Daoy (cell line): Measurements from ENCODE around the gene ZNF473. TPM values are rescaled to one million over a fixed set of nuclear protein-coding genes. Genes with fewer than 3 reads are reported as not detected.

Experiments
- DNase-seq: peaks from one replicate; pipeline ENCODE4 v3.0.0-alpha.2; 2015; ENCODE audit warnings: low read depth
- total RNA-seq: library from RNA; depleted of rRNA; stranded (reverse); fragments of >200 nt; shearing (Covaris generic); gene quantifications from 2 replicates; pipeline ENCODE4 v1.2.3, GENCODE V29; 2014; rRNA removed

ZNF473 gene
- total RNA-seq = 20.0 and 22.2 TPM in 2 replicates

DNA sequence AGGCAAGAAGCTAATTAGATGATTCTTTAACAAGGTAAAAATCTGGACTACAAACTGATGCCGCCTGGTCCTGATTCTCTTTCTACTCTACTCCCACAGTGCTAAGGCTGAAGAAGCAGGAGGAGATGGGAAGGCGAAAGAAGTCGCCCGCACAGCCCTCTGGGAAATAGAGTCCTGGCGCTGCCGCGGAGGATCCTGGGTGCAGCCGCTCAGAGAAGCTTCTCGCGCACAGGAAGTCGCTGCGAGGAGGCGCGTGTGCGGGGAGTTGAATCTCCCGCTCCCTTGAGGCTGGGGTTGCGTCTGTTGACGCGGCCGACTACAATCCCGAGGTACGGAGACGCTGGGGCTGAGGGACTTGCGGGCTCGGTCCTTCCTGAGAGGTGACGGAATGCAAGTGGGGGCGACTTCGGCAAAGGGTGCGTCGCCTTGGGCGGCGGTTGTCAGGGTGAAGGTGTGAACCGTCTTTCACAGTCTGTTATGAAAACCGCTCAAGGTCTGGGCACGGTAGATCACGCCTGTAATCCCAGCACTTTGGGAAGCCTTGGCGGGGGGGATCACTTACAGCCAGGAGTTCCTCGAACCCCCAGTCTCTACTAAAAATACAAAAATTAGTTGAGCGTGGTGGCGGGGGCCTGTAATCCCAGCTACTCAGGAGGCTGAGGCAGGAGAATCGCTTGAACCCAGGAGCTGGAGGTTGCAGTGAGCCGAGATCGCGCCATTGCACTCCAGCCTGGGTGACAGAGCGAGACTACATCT lies at the start of gene ZNF473:
Gene ZNF473 (plus strand): TSS at position 212 of the 756 bp plus-strand sequence. CDS start 5,078 bp downstream, outside the sequence.
- DNase-seq = peak; percentile 96

DNA sequence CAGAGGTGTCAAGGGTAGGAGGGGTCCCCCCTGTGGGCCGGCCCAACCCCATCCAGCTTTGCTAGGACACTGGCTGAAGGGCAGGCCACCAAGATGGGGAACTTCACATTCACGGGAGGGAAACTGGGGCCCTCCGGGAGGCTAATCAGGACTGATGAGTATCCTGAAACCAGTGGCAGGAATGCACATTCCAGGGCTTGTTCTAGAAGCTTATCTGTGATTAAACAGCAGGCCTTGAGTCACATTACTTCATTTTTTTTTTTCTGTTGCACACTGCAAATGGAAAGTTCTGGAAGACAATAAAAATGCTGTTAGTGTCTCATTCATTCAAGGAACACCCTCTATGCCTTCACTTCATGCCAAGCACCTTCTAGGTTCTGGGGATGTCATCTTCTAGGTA lies 49.3 kb upstream of the ZNF473 start:
- DNase-seq = no peak

DNA sequence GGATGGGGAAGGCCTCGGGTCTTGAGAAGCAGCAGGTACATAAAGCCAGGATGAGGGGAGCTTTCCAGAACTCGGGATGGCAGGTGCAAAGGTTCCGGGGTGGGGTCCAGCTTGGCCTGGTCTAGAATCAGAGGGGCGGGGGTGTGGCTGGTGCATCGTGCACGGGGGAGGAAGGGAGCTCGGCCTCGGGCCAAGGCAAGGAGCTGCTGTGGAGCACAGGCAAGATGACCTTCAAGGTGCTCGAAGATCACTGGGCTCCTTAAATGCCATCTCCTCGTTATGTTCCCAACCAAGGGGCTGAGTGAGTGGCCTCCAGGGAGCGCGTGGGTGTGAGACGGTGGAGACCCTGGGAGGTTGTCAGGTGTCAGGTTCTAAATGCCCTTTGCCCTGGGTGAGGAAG lies 48.7 kb upstream of the ZNF473 start:
- DNase-seq = no peak

DNA sequence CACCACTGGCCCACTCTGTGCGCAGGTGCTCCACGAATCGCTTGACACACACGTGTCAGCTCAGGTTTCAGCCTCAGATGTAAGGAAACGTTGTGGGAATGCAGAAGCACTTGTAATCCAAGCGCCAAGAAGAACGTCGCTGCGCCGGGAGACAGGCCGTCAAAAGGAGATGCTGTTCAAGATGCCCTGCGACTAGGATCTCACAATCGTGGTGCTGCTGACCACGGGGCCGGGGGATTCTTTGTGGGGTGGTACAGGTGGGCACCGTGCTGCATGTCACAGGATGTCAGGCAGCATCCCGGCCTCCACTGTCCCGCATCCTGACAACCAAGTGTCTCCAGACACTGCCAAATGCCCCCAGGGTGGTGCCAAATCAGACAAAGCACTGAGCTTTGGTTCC lies 47.9 kb upstream of the ZNF473 start:
- no peak for DNase-seq

DNA sequence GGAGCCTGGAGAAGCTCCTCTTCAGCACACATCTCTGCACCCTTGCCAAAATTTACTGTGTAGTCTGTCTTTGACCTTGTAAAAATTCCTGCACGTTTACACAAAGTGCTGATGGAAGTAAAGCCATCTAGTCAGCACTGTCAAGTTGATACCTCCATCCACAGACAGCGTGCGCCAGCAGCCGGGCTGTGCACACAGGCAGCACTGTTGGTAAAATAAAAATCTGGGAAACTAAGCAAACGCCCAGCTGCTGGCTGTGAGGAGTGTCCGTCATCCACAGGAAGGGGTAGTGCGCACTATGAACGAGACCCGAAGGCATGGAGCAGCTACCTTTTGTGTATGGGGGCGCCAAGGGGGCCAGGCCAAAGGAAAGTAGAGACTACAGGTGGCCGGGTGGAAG lies 47.5 kb upstream of the ZNF473 start:
- DNase-seq = no peak

DNA sequence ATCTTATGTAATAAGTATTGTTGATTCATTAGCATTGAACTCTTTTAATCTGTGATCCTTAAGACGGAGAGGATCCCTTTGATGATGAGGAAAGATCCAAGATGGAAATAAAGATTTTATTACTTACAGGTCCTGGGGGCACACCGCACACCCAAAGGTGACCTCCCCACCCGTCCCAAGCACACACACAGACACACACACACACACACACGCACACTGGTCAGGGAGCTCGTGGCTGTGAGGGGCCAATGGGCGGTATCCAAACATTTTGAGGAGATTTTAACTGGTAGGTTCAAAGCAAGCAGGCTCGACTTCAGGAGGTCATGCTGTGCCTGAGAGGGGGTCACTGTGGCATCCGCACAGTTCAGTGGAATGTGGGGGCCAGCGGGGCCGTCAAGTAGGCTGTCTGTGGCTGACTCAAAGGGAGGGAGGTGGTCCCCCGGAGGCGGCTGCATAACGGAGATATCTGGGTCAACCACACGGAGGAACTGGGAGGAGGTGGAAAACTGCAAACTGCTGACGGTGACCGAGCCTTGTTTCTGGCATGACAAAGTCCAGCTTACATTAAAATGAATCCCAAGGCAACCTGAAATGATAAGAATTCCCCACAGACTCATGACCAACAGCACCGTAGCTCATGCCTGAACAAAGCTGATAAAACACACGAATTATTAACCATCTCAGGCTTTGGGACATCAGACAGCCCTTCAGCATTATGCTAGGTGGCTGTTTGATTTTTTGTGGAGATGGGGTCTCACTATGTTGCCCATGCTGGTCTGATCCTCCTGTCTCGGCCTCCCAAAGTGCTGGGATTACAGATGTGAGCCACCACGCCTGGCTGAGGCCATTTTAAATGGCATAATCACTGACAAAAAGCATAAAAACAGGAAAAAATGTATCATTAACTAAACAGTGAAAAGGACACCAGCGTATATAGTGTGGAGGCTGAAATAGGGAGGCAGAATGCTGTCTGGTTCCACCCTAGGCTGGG lies 43.9 kb upstream of the ZNF473 start:
- DNase-seq = no peak

DNA sequence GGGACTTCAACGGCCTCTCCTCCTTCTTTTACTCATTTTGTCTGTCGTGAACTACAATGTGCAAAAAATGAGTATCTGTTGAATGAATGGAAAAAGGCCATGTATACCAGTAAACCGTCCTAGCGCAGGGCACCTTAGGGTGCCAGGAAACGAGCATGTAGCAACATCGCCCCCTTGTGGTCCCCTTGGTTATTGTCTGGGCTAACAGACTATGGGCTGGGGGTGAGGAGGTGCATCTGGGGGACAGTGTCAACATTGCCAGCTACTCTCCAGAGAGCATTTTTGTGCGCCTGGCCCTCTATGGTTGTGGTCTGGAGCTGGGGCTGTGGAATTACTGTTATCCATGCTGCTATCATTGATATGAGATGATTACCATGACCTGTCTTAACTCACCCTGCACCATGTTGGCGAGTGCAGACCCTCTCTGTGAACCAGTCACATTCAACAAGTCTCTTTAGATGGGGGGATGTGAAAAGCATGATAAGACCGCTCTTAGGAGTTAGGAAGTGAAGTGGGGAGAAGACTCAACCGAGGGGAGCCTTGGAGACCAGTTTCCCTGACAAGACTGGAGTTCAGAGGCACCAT lies 42.1 kb upstream of the ZNF473 start:
- peak; percentile 63 for DNase-seq

DNA sequence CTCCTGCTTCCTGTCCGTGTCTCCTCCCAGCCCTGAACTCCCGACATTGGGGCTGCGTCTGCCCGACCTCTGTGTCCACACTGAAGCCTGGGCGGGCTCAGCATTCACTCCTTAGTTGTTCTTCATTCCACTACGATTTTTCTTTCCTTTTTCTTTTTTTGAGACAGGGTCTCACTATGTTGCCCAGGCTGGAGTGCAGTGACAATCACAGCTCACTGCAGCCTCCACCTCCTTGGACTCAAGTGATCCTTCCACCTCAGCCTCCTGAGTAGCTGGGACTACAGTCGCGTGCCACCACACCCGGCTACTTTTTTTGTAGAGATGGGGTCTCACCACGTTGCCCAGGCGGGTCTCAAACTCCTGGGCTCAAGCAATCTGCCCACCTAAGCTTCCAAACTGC lies 41.3 kb upstream of the ZNF473 start:
- no peak for DNase-seq

DNA sequence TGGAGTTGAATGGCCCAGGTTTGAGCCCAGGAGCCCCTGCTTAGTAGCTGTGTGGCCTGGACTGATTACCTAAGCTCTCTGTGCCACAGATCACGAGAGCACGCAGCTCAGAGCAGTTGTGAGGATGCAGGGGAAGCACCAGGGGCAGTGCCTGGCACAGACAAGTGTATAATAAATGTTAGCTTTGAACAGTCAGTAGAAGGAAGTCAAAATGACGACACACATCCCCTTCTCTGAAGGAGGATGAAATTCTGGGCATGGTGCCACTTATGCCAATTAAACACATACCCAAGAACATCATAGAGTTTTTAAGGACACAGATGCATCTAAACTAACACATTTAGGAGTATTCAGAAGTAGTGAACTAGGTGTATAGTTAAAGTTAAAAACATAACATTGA lies 39.9 kb upstream of the ZNF473 start:
- DNase-seq = no peak

DNA sequence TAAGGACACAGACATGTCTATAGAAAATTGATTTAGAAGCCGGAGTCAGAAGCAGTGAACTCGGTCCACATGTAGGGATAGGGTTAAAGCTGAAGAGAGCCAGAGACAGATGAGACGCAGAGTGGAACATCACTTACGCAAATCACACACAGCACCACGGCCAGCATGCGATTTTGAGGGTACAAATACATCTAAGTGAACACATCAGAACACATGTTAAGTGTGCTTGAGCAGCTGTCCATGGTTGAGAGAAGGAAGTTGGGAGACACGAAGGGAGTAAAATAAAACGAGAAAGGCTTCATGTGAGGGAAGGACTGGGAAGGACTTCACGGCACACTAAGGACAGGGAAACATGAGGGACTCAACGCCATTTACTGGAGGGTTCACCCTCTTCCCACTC lies 39.5 kb upstream of the ZNF473 start:
- DNase-seq = no peak

DNA sequence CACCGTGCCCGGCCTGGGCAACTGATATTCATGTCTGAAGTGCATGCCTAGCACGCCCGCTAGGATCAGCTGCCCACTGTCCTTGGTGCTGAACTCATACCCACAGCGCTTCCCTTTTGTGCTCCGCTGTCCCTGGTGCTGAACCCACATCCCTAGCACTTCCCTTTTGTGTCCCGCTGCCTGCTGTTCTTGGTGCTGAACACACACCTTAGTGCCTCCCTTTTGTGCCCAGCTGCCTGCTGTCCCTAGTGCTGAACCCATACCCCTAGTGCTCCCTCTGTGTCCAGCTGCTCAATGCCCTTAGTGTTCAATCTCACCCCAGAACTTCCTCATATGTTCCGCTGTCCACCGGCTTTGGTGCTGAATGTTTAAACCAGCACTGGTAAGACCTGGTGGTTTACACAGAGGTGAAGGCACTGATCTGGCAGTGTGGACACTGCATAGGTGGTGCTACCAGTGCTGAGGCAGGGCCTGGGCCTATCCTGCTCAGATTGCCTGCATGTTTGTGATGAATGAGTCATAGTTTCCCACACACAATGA lies 38.6 kb upstream of the ZNF473 start:
- DNase-seq = peak; percentile 93

DNA sequence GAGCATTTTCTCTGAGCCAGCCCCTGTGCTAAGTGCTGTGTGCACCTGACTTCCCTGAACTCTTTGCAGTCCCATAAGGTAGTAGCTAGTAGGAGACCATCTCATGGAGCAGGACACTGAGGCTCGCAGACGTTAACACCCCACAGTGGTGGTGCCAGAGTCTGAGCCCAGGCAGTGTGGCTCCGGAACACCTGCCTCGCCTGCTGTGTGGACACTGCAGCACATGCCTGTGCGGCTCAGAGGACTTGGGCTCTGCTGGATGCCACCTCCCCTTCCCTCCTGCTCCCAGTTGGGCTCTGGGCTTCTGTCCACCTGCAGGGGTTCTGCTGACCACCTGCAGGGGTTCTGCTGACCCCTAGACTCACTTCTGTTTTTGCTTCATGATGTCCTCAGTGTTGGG lies 37.8 kb upstream of the ZNF473 start:
- DNase-seq = no peak

DNA sequence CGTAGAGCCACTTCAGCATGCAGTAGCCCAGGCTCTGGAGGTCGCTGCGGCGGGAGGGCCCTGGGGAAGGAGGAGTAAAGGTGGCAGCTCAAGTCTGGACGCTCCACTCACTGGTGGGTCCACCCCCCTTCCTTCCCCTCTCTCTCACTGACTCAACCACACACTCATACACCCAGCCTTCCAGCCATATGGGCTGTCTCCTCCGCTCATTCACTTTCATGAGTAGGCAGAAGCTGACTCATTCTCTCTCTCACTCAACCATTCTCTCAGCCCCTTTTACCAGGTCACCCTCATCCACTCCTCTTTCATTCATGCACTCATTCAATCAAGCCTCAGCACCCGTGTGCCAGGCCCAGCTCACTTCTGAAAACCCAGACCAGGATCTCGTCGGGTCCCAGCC lies 37.4 kb upstream of the ZNF473 start:
- DNase-seq = peak; percentile 78

DNA sequence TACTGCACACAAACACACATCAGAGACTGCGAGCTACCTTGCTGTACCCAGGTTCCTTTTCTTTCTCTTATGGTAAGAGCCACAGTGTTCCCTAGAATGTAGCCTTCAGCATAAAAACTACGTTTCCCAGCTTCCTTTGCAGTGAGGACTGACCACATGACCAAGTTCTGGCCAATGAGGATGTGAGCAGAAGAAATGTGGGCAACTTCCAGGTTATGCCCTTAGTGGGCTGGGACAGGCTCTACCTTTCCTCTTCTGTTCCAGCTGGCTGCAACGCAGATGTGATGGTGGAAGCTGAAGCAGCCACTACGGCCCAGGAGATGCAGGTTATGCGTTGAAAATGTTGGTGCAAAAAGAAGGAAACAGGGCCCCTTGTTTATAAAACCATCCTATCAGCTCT lies 28.1 kb upstream of the ZNF473 start:
- peak; percentile 54 for DNase-seq

DNA sequence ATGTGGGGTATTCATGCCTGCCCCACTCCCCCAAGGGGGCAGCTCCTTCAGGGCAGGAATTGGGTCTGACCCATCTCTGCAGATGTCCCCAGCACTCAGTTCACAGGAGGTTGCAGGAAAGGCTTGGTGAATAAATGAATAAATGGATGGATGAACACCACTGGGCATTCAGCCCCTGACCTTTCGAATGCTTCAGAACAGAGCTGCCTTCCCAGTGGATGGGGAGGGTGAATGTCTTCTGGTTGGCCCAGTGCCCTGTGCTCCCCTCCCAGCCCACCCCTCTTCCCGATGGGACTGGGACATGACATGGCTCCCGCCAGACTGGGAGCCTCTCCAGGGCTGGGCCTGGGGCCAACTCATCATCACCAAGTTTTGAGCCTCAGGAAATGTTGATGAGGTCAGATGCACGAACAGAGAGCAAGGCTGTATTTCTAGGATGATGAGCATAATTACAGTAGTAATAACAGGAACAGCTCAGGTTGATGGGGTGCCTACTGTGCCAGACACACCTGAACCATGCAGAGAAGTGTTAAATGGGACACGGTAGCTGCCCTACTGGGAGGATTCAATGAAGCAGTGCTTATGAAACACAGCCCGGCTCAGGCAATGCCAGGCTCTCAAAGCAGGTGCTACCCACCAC lies 26.3 kb upstream of the ZNF473 start:
- DNase-seq = no peak

DNA sequence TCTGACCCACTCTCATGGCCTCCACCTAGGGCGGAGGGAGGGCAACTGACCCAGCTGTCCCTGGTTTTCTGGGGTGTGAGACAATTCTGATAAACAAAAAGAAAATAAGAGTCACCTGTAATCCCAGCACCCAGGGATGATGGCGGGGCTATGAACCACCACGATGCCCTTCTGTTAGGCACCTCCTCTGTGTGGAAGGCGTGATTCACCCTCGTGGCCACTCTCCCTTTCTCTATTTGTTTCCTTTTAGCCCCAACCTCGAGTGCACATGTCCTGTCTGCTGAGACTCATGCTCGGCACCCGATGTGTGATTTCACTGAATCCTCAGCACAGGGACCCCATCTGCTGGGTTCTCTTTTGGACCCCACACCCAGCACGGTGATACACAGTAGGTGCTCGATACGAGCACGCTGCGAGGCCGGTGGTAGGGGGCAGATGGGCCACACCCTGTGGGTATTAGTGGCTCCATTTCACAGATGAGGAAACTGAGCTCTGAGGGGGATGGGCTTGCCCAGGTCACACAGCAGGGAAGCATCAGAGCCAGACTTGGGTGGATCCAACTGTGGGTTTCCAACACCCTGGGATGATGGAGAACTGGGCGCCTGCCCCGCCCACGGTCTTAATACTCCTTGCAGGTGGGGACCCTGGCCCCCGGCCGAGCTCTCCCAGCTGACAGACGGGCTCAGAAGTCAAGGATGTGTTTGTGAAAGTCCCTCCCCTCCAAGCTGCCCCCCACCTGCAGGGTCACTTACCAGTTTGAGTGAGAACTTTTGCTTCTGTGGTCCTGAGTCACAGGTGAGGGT lies 25.6 kb upstream of the ZNF473 start:
- no peak for DNase-seq

DNA sequence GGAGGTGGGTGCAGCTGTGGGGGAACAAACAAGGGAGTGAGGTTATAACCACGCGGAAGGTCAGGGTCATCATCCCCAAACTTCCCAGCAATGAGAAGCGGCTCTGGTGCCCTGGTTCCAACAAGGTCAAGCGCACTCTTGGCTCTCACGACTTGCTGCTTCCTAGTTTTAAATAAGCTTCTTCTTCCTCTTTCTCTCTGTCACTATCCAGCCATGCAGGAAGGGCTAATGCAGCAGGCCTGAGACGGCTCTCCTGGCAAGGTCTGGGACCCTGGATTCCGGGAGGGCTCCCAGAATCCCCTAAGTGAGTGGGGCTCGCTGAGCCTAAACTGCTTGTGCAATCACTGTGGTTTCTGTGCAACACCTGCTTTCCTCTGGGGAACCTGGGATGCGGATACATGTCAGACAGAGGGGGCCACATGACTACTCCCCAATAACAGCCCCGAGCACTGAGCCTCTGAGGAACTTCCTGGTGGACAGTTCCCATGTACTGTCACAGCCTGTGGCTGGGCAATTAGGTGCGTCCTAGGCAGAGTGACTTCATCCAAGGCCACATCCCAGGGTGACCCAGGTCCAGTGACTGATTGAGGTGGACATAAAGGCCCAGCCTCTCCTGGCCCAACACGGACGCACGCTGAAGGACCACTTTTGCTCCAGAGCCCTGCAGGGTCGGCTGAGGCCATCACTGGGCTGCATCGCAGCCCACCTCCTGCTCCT lies 24.8 kb upstream of the ZNF473 start:
- DNase-seq = no peak

DNA sequence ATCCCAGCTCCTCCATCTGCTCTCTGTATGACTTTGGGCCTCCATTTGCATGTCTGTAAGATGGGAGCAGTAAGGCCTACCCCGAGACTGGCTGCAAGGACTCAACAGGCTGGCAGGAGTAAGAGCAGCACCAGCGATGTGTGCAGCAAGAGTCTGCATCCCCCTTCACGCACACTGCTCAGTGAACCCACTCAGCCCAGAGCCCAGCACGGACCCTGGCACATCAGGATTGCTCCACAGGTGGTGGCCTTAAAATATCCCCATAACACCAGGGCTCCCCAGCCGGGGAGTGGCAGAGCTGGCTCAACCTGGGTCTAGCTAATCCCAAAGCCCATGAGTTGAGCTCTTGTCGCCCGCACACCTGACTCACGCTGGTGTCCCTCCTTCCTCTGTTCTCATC lies 24.0 kb upstream of the ZNF473 start:
- DNase-seq = no peak

DNA sequence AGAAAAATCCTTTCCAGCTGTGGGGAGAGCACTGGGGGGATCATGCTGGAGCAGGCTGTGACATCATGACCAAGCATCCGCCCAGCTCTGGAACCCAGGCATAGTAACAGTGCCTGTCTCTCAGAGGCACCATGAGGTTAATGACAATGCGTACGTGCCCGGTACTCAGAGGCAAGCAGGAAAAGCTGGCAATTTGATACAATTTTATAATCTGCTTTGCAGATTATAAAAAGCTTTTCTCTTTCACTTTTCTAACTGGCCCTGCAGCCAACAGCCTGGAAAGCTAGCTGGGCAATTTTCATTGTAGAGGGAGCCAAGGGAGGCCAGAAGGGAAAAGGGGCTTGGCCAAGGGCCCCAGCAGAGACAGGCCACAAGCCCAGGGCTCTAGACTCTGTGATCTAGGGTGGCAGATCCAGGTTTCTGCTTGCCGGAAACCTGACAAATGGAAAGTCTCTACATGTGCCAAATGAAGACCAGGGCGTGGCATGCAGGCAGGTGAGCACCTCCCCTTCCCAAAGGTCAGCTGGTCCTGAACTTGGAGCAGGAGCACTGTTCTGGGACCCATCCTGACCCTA lies 23.3 kb upstream of the ZNF473 start:
- DNase-seq = no peak
